GM13977 (cell line): Measurements from ENCODE around the gene PDE4C.

Experiments
- DNase-seq: peaks from one replicate; pipeline ENCODE4 v3.0.0; 2012; ENCODE audit warnings: low spot score
- in situ Hi-C: fragments of 300-500 bp; cut with MboI; formaldehyde crosslinking; loops from one replicate; pipeline ENCODE4 v1.12.0; 2022; ENCODE audit warnings: low sequenced_read_pairs, low pct_unique_long_range_greater_than_20kb, mixed read lengths, inconsistent platforms; ENCODE audit not compliant: unreplicated experiment
- TF ChIP-seq, protein P1 (sequence below): IDR thresholded peaks from 2 replicates; pipeline ENCODE4 v1.5.1; 2012; ENCODE audit warnings: mild to moderate bottlenecking, control low read depth; ENCODE audit not compliant: insufficient read depth; ENCODE audit errors: extremely low read depth, missing control alignments

Gene PDE4C

DNA sequence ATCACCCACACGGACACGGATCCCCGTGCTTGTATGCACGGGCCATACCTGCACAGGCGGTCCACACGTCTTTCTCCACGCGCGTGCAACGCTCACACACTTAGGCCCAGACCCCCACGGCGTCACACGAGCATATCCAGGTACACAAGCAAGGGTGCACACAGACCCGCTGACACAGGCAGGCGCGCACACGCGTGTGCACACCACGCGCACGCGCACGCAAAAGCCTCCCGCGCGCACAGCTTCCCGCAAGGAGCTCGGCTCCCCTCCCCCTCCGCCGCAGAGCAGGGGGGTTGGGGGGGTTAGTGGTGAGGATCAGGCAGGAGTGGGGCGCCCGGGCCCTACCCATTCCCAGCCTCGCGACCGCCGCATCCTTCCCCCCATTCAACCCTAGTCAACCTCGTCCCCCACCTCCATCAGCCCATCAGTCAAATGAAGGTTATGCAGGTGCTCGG is 22.8 kb downstream of the PDE4C start:
- DNase-seq: no peak
- TF ChIP-seq, protein P1, sequence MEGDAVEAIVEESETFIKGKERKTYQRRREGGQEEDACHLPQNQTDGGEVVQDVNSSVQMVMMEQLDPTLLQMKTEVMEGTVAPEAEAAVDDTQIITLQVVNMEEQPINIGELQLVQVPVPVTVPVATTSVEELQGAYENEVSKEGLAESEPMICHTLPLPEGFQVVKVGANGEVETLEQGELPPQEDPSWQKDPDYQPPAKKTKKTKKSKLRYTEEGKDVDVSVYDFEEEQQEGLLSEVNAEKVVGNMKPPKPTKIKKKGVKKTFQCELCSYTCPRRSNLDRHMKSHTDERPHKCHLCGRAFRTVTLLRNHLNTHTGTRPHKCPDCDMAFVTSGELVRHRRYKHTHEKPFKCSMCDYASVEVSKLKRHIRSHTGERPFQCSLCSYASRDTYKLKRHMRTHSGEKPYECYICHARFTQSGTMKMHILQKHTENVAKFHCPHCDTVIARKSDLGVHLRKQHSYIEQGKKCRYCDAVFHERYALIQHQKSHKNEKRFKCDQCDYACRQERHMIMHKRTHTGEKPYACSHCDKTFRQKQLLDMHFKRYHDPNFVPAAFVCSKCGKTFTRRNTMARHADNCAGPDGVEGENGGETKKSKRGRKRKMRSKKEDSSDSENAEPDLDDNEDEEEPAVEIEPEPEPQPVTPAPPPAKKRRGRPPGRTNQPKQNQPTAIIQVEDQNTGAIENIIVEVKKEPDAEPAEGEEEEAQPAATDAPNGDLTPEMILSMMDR: no peak
- in situ Hi-C loops: loop anchor here (10.0 kb wide), 1 partner anchor 51 kb away; a partner anchor contains a TSS

GRCh38 chr19:18202778-18203407 is 23.3 kb downstream of the PDE4C start:
- DNase-seq: peak; percentile 50
- in situ Hi-C loops: loop anchor here (10.0 kb wide), 1 partner anchor 52 kb away; a partner anchor contains a TSS
- TF ChIP-seq, protein P1: peak; percentile 53

DNA sequence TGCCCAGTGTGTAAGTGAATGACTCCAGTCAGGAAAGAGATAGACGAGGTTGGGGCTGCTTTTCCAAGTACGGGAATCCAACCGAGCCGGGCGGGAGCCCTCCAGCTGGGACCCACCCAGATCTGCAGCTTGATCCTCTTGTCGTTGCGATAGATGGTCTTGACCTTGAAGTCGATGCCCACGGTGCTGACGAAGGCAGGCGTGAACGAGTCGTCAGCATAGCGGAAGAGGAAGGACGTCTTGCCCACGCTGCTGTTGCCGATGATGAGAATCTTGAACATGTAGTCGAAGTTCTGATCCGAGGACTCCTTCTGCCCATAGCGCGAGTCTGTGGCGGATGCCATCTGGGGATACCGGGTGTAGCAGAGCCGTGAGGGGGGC is 23.9 kb downstream of the PDE4C start:
- TF ChIP-seq, protein P1: no peak
- in situ Hi-C loops: loop anchor here (10.0 kb wide), 1 partner anchor 52 kb away; a partner anchor contains a TSS
- no peak for DNase-seq

- no peak for DNase-seq
- in situ Hi-C loops: no loop called here
- TF ChIP-seq, protein P1: no peak
Observed at GRCh38 chr19:18198374-18198773, 27.9 kb downstream of the PDE4C start.

DNA sequence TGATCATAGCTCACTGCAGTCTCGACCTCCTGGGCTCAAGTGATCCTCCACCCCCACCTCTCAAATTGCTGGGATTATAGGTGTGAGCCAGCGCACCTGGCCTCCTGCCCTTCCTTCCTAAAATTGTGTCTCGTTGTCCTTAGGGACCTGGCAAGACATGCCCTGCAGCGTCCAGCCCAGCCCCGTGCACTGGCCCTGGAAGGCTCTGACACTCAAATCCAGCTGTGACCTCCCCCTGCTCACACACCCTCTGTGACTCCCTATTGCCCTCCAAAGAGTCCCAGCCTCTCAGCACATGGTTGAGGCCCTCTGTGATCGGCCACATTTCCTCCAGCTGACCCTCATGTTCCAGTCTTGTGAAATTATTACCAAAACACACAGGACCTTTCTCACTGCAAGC is 28.3 kb downstream of the PDE4C start:
- in situ Hi-C loops: no loop called here
- TF ChIP-seq, protein P1: no peak
- DNase-seq: no peak

DNA sequence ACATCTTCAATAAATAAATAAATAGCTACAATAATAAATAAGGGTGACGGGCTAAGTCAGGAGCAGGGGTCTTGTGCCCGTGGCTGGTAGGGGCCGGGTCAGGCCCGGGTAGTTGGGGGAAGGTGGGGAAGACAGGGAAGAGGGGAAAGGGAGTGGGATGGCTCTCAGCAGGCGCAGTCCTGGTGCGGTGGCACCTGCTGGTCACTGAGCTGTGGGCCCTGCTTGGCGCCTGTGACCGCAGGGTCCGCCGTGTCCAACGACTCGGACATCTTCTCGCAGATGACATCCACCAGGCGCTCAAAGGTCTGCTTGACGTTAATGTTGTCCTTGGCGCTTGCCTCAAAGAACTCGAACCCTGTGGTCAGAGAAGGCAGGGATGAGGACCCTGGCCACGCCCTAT is 28.9 kb downstream of the PDE4C start:
- TF ChIP-seq, protein P1: no peak
- no peak for DNase-seq
- in situ Hi-C loops: no loop called here
